ENCODE measurements around the gene SHROOM1.
"Not testable (repeated sequence)": the region's sequence is repeated elsewhere in the genome, so short reads cannot be mapped to it uniquely, and the experiment has no call there.

The SHROOM1 gene

DNA sequence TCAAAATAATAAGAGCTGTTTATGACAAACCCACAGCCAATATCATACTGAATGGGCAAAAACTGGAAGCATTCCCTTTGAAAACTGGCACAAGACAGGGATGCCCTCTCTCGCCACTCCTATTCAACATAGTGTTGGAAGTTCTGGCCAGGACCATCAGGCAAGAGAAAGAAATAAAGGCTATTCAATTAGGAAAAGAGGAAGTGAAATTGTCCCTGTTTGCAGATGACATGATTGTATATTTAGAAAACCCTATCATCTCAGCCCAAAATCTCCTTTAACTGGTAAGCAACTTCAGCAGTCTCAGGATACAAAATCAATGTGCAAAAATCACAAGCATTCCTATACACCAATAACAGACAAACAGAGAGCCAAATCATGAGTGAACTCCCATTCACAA lies 26.2 kb downstream of the SHROOM1 start:
- not testable (repeated sequence) for DNase-seq

DNA sequence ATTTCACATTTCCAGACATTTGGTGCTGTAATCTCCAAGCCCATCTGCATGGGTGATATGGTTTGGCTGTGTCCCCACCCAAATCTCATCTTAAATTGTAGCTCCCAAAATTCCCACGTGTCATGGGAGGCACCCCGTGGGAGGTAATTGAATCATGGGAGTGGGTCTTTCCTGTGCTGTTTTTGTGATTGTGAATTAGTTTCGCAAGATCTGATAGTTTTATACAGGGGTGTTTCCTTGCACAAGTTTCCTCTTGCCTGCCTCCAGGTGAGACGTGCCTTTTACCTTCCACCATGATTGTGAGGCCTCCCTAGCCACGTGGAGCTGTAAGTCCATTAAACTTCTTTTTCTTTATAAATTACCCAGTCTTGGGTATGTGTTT lies 27.8 kb downstream of the SHROOM1 start:
- not testable (repeated sequence) for DNase-seq

DNA sequence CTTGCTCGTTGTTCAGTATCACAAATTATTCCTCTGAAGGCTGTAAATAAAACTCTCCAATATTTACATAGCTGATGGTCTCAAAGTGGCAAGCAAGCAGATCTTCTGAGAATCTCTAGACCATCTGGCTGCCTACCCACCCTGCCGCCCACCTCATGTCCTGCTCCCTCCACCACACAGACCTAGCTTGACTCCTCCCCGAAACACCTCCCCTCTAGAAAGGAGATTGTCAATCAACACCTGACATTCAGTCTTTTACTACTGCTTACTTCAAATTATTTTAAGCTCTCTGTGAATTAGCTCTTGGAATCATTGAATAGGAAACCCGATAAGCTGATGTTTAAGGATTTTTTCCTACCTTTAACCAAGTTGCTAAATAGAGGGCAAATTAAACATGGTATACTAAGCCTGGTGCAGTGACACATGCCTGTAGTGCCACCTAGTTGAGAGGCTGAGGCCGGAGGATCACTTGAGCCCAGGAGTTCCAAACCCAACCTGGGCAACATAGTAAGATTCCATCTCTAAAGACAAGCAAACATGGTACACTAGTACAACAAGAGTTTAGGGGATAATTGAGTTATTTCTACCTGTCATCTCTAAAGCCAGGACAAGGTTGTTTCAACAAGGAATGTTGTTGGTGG lies 28.3 kb downstream of the SHROOM1 start:
- DNase-seq: no peak

DNA sequence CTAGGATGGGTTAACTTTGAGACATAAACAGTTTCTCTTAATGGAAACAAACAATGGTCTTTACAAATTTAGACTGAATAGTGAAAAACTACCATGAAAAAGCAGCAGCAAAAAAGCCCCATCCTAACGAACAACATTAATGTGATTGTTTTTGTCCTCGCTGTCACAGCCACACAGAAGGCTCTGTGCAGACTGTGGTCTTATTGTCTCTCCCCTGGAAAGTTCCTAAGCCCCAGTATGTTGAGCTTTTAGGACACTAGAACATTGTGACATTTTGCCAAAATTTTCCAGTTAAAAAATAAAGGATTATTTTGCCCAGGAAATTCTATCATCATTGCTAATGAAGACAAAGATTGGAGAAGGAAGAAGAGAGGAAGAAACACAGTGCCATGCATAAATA lies 29.9 kb downstream of the SHROOM1 start:
- no peak for DNase-seq

DNA sequence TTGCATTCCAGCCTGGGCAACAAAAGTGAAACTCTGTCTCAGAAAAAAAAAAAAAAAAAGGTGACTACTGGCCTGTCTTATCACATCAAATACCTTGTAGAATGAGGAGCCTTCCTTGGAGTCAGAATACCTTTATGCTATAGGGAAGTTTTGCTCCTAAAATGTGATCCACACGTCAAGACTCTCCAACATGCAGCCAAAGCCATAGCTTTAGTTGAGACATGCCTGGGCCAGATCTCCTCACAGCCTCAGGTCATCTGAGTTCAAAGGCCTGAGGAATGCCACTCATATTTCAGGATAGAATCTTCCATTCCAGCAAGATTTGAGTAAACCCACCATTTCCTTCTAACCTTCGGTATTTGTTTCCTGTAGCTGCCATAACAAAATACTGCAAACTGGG lies 31.1 kb downstream of the SHROOM1 start:
- no peak for DNase-seq

DNA sequence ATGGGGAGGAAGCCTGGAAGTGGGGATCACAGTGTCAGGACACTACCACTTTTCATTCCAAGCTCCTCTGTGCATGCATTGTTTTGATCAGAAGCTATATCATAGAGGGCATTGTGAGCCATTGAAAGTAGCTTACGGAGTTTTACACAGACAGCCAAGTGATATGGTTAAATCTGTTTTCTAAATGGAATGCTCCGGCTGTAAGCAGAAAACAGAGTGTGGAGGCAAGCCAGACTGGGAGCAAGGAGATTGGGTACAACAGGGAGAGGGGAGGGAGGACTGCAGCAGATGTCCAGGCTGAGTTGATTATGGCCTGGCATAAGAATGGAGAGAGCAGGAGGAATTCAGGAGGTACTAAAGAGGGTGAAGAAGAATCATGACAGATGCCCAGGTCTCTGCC lies 32.8 kb downstream of the SHROOM1 start:
- DNase-seq: no peak

DNA sequence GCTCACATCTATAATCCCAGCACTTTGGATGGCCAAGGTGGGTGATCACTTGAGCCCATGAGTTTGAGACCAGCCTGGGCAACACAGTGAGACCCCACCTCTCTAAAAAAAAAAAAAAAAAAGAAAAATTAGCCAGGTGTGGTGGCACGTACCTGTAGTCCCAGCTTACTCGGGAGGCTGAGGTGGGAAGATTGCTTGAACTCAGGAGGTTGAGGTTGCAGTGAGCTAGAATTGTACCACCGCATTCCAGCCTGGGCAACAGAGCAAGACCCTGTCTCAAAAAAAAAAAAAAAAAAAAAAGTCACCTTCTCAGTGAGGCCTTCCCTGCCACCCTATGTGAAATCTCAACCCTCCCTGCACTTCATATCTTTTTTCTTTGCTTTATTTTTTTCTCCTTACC lies 39.4 kb downstream of the SHROOM1 start:
- DNase-seq: no peak

DNA sequence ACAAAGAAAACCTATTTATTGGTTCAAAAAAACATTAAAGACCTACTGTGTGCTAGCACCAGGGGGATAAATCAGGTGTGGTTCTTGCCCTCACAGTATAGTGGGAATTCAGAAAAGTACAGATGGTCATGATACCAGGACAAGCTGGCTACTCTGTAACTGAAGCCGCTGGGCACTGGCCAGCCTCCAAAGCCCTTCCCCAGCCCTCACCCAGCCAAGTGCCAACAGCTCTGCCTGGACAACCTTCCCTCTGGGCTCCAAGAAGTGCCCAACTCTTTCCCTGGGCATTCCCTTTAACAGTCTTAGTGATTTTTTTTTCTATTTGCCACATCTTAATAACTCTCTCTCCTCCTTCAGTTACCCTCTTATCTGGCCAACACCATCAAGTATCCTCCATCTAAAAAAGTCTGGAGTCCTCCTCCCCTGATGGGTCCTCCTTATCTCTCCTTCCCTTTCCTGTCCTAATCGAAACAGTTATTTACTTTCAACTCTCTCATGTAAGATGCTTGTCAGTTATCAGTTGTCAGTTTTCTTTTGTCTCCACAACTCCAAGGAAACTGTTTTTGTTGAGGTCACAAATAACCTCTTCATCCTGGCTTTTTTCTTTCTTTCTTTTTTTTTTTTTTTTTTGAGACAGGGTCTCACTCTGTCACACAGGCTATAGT lies 40.1 kb downstream of the SHROOM1 start:
- DNase-seq: no peak

DNA sequence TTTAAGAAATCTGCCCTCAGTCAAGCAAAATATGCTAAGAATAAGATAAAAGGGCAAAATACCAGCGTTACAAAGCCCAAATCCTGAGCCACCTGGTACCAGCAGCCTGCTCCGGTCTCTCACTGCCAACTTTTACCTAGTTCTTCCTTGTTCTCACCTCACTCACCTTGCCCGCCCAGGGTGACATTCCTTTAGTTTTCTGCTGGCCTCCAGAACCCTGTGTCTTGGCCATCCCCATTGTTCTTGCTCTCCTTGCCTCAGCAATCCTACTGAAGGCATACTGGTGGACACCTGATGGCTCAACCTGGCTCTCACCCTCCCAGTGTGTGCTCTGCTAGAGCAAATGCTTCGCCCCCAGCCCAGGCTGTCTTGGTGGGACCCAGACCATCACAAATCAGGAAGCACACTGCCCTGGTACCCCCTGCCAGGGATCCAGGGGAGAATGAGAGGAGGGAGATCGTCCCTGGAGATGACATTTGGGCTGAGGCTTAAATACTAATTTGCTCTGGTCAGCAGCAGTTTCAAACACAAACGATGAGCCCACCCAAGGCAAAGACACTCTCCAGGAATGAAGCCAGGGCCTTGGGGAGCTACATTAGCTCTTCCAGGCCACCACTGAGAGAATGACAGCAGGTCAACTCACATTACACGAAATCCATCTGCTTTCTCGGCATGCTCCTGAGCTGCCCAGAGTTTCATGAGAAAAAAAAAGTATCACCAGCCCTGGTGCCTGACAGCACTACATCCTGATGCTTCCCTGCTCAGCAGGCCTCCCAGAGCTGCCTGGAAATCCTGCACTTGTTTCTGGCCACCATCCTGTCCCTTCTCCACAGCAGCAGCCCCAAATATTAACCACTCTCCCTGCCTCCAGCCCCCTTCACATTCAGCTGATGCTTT lies 41.2 kb downstream of the SHROOM1 start:
- no peak for DNase-seq

DNA sequence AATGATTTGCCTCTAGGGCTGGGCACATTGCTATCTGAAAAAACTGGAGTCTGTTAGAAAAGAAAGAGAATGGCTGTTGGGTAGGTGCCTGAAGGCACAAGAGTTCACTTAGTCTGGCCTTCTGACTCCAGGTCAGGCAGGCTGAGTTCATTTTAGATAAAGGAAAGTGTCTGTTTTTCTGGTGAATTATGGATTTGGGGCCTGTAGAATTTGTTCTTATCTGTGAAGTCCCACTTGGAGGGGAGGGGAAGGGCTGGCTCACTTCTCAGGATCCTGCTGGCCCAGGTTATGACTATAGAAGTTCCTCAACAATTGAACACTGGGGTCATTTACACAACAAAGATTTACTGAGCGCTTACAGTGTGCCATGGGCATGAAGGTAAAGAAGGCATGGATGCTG lies 41.9 kb downstream of the SHROOM1 start:
- no peak for DNase-seq

DNA sequence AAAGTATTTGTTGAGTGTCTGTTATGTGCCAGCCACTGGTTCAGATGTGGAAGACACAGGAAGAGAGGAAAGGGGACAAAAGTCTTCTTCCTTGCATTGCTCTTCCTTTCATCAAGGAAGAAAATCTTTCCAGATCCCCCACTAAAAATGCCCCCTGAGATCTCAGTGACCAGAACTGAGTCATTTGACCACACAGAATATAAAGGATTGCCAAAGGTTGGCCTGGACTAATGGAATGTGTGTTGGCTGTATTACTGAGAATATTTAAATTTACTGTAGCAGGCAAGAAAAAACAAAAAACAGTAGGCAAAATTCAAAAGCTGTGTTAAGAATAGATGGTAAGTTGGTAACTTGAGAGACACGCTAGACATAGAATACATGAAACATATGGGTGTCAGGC lies 43.4 kb downstream of the SHROOM1 start:
- no peak for DNase-seq

DNA sequence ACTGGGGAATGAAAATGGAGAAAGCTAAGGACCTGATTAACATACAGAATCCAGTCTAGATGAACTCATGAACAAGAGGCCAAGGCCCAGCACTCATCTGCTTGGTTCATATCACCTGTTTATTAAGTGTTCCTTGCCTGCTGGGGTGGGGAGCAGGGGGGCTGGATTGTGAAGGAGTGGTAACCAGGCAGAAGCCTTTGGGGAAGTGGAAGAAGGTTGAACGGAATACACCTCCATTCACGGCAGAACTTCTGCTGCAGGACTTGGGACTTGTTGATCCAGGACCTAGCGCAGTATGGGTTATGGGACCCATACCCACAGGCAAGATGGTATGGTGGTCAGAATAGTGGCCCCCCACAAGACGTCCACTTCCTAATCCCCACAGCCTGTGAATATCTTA lies 44.6 kb downstream of the SHROOM1 start:
- no peak for DNase-seq

DNA sequence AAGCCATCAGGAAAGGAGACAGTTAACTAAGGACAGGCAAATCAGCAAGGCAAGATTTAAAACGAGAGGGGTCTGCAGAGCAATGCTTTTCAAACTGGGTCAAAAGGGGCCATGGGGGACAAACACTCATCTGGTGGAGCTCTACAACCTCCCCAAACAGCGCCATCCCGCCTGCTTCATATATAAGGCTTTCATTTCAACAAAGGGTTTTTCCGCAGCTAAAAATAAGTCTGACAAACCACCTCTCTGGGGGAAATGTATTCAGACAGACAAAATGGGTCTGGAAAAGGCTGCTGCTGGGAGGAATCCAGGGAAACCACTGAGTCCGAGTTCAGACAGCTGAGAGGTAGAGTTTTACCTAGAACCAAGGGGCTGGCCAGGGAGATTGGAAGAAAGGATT lies 45.1 kb downstream of the SHROOM1 start:
- DNase-seq: no peak

DNA sequence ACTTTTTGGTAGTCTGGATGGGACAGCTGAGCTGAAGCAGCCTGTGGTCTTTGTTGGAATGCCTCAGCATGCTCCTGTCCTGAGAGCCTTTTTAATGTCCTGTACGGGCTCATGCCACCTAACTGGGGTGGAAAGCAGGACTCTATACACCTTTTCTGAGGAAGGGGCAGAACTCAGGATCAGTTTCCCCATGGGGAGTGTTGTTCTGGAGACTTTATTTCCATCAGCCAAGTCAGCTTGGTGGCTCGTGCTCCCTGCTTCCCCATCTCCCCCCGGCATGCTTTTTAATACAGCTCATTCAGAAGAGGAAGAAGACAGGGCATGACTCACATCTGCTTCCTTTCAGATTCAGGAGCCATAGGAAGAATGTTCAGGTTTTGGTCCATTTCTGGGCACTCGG lies 48.3 kb downstream of the SHROOM1 start:
- DNase-seq: peak; percentile 78

DNA sequence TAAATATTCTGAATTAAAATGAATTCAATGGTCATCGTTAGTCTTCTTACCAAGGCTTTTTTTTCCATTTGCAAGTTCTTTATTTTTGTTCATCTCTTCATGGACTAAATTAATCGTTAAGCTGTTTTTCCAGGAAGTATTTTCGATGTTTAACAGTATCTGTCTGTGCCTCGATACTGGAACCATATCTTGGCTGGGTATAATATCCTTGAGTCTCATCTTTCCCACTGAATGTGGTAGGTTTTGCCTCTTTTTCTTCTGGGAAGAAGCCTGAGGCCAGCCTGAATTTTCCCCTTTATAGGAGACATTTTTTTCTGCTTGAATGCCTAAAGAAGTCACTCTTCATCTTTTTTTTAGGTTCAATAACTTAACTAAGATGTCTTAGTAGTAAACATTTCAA lies 49.4 kb downstream of the SHROOM1 start:
- no peak for DNase-seq

DNA sequence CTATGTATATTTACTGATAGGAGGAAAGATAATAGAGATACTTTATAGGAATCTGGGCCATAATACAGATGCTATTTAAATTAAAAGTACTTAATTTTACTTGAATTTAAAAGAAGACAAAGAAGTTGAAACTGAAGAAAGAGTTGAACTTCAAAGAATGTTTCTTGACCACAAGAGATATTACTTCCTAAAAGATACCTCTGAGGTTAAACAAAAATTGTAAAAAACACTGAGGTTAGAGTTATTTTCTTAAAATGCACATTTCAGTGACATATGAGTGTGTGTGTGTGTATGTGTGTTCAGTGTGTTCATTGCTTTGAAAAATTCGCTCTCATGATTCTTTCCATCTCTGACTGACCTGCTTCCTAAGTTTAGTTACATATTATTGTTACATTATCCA lies 49.9 kb downstream of the SHROOM1 start:
- no peak for DNase-seq

DNA sequence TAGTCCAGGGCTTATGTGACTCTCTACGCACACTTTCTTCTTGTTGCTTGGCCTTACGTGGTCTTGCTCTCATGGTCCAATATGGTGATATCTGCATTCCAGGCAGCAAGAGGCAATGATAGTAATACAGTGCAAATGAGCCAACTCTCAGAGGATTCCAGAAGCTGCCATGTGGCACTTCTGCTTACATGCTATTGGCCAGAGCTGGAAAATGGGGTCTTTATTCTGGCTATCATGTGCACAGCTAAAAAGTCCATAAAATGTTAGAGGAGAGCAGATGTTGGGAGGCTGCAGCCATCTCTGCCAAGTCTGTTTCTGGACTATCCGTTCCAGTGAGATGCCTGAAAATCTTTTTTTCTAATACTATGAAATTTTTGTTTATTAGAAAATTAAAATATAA lies 50.5 kb downstream of the SHROOM1 start:
- DNase-seq: no peak

DNA sequence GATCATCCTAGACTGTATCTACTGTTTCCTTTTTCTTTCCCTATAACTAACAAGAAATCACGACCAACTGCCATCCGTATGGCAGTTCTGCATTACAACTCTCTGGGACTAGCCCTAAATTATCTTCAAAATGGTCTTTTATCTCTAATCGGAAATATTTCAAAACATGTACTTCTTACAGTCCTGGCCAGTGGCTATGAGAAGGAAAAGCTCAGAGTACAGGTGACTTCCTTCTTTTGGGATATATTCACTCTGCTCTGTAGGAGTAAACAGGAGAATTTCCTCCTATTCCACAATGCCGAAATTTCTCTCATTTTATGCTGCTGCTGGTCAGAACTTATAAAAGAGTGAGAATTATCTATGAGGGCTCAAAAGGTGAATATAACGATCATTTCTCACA lies 51.6 kb downstream of the SHROOM1 start:
- DNase-seq: no peak

DNA sequence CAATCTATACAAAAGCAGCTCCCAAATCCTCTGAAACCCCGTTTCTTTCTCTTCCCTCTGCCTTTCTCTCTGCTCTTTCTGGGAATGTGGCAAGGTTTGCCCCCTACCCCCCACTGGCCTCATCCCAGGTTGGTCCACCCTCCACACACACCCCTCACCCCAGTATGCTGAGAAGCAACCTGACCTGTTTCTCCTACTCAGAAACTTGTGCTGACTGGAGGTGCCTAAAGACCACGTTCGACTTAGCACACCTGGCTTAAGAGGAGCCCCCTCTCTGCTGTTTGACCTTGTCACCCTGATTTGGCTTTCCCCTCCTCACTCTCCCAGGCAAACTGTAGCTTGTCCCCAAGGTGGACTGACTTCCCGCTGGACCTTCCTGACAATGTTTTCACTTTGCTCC lies 52.3 kb downstream of the SHROOM1 start:
- DNase-seq: no peak

DNA sequence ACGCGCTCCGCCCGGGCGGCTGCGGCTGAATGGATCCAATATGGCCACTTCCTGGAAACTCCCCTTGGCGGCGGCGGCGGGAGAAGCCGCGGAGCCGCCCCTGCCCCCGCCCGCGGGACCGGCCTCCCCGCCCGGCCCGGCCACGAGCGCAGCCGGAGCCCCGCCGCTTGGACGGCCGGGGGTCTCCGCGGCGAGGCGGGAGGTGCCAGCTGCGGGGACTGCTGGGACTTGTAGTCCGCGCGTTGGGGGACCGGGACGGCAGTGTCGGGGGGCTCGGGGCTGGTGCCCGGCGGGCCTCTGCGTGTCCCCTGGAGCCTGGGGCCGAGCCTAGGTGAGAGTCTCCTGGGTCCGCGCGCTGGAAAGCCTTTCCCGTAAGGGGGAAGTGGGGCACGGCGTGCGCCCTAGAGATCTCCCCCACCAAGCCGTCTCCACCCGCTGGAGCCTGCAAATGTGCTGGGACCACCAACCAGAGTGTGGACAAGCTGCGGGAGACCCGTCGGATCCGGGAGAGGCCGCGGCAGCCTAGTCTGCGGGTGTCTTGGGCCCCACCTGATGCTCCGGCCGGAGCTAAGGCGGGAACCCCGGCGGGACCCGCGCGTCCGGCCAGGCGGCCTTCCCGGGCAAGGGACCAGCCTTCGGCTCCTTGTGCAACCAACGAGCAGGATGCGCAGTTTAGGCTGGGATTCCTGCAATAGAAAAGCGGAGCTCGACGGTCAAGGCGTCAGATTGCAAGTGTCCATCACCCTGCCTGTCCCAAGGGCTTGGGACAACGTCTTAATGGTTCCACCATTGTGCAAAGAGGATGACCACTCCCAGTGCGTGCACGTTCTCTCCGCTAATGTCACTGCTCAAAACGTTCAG lies 53.0 kb downstream of the SHROOM1 start, which contains the start of gene SEPTIN8:
SEPTIN8 (minus strand) TSS at position 31 of the 861 bp plus-strand sequence. CDS start 102 bp downstream, outside the sequence.
- DNase-seq: peak; percentile 55

DNA sequence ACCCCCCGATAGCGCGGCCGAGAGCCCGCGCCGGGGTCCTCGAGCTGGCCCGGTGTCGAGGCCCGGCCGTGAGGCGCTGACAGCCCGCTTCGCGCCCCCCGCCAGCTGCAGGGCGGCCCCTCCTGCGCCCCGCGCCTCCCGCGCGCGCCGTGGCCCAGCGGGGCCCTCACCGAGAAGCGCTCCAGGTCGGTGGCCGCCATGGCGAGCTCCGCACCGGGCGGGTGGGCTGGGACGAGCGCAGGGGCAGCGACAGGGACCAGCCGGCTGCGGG lies 53.6 kb downstream of the SHROOM1 start:
- DNase-seq: no peak

DNA sequence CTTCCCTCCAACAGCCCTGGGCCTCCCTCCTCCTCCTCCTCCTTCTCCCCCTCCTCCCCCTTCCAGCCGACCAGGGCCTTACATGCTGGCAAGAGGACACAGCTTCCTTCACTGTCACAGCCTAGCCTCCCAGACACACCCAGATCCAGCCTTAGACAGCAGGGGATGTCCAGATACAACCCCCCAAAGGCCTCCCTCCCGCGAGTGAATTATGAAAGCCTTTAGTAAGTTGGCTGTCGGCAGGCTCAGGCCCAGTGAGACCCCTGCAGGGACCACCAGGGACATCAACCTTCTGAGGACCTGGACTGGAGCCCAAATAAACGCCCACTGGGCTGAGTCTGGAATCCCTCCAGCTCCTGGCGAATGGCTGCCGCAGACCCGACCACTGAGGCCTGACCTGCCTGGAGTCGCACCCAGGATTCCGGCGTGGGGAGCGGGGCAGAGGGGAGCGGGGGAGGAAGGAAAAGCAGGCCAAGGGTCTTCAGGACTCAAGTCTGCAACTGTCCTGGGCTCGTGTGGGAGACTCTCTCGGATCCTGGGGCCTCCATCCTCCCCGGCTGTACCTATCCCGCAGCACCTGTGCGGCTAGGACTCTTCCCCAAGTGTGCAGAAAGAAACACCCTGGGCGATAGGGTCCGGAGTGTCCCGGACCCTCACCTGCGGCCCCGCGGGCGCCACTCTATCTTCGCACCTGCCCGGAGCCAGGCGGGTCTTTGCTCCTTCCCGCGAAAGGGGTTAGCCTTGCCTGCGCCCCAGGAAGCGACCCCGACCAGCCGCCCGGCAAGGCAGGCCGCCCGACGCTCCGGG lies 54.1 kb downstream of the SHROOM1 start:
- no peak for DNase-seq

All from suppressor macrophage treated with lipopolysaccharide for 4 hours (primary cell).